T-helper 1 cell treated with Interleukin-12 subunit alpha and Interleukin-12 subunit beta and Interleukin-4 antibody, amounts not matched to agents 30 μg/mL and 1 μg/mL, for 36 hours (primary cell): ENCODE results near the gene OR5L2.
"Not testable (repeated sequence)": the region's sequence is repeated elsewhere in the genome, so short reads cannot be mapped to it uniquely, and the experiment has no call there.

Source experiments
- H3K27ac Mint-ChIP-seq: one replicate; pipeline ENCODE4 v1.8.0; 2021; ENCODE audit warnings: mild to moderate bottlenecking, mixed read lengths
- H3K27me3 Mint-ChIP-seq: one replicate; pipeline ENCODE4 v1.8.0; 2021; ENCODE audit warnings: low read depth, mixed read lengths
- H3K36me3 Mint-ChIP-seq: one replicate; pipeline ENCODE4 v1.8.0; 2021; ENCODE audit warnings: low read depth, mixed read lengths
- H3K4me1 Mint-ChIP-seq: one replicate; pipeline ENCODE4 v1.8.0; 2021; ENCODE audit warnings: low read depth, mixed read lengths
- H3K4me3 Mint-ChIP-seq: one replicate; pipeline ENCODE4 v1.8.0; 2021; ENCODE audit warnings: mild to moderate bottlenecking, moderate library complexity, mixed read lengths
- H3K9me3 Mint-ChIP-seq: one replicate; pipeline ENCODE4 v1.8.0; 2021; ENCODE audit warnings: mixed read lengths

OR5L2 gene

DNA sequence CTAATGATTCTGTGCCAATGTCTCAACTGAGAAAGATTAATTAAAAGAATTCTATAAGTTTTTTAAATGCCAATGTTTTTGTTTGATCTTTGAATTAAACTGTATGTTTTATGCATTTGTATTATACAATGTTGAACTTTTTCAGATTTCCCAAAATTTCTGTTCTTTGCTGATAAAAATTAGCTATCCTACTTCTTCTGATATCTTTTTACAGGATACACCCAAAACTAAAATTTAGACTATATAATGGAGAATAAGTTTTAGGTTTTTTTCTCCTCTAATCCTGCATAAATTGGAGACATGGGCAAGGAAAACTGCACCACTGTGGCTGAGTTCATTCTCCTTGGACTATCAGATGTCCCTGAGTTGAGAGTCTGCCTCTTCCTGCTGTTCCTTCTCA is at the start of gene OR5L2:
Gene OR5L2 (plus strand): TSS at position 301 of the 400 bp plus-strand sequence. CDS start 0 bp downstream, at position 301.
- no peaks in the 10 kb centered on the region for H3K27me3 Mint-ChIP-seq
- H3K4me3 Mint-ChIP-seq: no peak within 1 kb of the TSS
- H3K4me1 Mint-ChIP-seq: no peaks in the 10 kb centered on the region
- H3K9me3 Mint-ChIP-seq: peaks cover 10% of the 10 kb centered on the region
- no peaks in the 10 kb centered on the region for H3K36me3 Mint-ChIP-seq
- H3K27ac Mint-ChIP-seq: no peak within 1 kb of the TSS

DNA sequence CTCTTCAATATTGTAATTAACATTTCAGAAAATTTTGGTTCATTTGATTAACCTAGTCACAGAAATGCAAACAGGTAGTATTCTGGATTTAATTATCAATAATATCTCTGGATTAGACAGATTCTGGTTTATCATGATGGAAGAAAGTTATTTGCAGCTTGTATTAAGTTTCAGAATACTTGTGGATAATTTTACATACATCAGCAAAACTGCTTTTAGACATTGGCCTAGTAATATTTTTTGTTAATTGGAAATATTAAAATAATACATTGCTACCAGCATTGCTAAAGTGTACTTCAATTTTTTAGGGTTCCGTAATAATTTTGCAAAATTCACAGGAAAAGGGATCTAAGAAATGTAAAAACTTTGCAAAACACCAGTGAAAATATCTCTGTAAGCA is 35.4 kb upstream of the OR5L2 start:
- Mint-ChIP-seq H3K36me3 (no peaks in the 10 kb centered on the region), H3K27ac (no peak overlapping the region), H3K4me1 (no peaks in the 10 kb centered on the region), H3K27me3 (no peaks in the 10 kb centered on the region), H3K9me3 (peaks cover 26% of the 10 kb centered on the region), H3K4me3 (no peak overlapping the region)

DNA sequence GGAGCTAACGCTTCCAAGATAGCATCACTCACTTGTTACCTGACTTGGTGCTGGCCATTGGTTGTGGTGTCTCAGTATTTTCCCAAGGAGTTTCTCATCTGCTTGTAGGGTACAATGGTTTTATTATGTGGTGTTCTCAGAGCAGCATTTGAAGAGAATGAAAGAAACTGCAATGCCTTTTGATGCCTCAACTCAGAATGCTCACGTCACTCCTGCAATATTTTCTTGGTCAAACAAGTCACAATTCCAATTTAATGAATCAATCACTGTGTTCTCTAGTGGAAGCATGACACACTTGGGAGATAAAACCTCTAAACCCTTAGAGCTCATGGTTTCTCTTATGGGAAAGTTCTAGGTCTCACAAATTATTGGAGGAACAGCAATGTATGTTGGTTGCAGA is 33.7 kb upstream of the OR5L2 start:
- no peaks in the 10 kb centered on the region for H3K4me1 Mint-ChIP-seq
- no peak overlapping the region for H3K27ac Mint-ChIP-seq
- H3K36me3 Mint-ChIP-seq: no peaks in the 10 kb centered on the region
- H3K4me3 Mint-ChIP-seq: no peak overlapping the region
- H3K27me3 Mint-ChIP-seq: no peaks in the 10 kb centered on the region
- peaks cover 21% of the 10 kb centered on the region for H3K9me3 Mint-ChIP-seq

GRCh38 chr11:55795256-55795655 is 31.8 kb upstream of the OR5L2 start, which contains the start of gene OR5D14:
Gene OR5D14, plus strand, starts transcription at chr11:55795556. Its CDS starts 0 bp downstream, at chr11:55795556.
- no peaks in the 10 kb centered on the region for H3K4me1 Mint-ChIP-seq
- H3K36me3 Mint-ChIP-seq: no peaks in the 10 kb centered on the region
- H3K27ac Mint-ChIP-seq: no peak within 1 kb of the TSS
- H3K27me3 Mint-ChIP-seq: no peaks in the 10 kb centered on the region
- peaks cover 37% of the 10 kb centered on the region for H3K9me3 Mint-ChIP-seq
- no peak within 1 kb of the TSS for H3K4me3 Mint-ChIP-seq

DNA sequence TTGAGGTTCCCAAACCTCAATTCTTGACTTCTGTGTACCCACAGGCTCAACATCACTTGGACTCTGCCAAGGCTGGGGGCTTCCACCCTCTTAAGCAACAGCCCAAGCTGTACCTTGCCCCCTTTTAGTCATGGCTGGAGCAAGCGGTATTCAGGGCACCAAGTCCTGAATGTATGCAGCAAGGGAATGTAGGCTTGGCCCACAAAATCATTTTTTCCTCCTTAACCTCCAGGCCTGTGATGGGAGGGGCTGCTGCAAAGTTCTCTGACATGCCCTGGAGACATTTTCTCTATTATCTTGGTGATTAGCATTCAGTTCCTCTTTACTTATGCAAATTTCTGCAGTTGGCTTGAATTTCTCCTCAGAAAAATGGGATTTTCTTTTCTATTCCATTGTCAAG is 20.8 kb upstream of the OR5L2 start:
- Mint-ChIP-seq H3K4me1 (no peaks in the 10 kb centered on the region), H3K9me3 (peaks cover 52% of the 10 kb centered on the region), H3K27me3 (no peaks in the 10 kb centered on the region), H3K36me3 (no peaks in the 10 kb centered on the region), H3K27ac (no peak overlapping the region), H3K4me3 (no peak overlapping the region)

GRCh38 chr11:55811067-55811466 is 16.0 kb upstream of the OR5L2 start, which contains the start of gene OR5L1:
Gene OR5L1, plus strand, starts transcription at chr11:55811367. Its CDS starts 100 bp downstream, at chr11:55811467.
- H3K4me3 Mint-ChIP-seq: no peak within 1 kb of the TSS
- H3K9me3 Mint-ChIP-seq: peaks cover 42% of the 10 kb centered on the region
- H3K36me3 Mint-ChIP-seq: no peaks in the 10 kb centered on the region

DNA sequence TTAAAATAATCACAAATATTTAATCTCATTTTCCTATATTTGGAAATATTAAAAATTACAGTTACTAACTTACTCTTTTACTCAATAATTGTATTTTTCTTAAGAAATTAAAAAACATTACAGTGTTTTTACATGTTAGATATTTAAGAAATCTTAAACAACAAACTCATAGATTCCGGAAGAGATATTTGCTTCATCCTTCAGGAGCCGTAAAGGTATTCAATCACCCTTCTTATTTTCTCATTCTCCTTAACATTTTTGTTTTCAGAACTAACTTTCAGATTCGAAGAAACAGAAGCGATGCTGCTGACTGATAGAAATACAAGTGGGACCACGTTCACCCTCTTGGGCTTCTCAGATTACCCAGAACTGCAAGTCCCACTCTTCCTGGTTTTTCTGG is 7.7 kb upstream of the OR5L2 start, which contains the start of gene OR5D18:
Gene OR5D18 (plus strand): TSS at position 301 of the 400 bp plus-strand sequence. CDS start 0 bp downstream, at position 301.
- H3K27me3 Mint-ChIP-seq: no peaks in the 10 kb centered on the region
- no peak within 1 kb of the TSS for H3K4me3 Mint-ChIP-seq
- no peaks in the 10 kb centered on the region for H3K4me1 Mint-ChIP-seq
- no peaks in the 10 kb centered on the region for H3K36me3 Mint-ChIP-seq
- H3K9me3 Mint-ChIP-seq: peaks cover 37% of the 10 kb centered on the region
- H3K27ac Mint-ChIP-seq: no peak within 1 kb of the TSS

More at GRCh38 chr11:55811067-55811466, 16.0 kb upstream of the OR5L2 start, which contains the start of gene OR5L1:
- Mint-ChIP-seq H3K4me1 (no peaks in the 10 kb centered on the region), H3K27me3 (no peaks in the 10 kb centered on the region), H3K27ac (no peak within 1 kb of the TSS)

- Mint-ChIP-seq H3K27me3 (no peaks in the 10 kb centered on the region), H3K4me3 (no peak within 1 kb of the TSS), H3K4me1 (no peaks in the 10 kb centered on the region)
These were observed 11.4 kb downstream of the OR5L2 start, which contains the start of gene OR5D16 for GRCh38 chr11:55838452-55838851. Gene OR5D16, plus strand, starts transcription at chr11:55838752. Its CDS starts 0 bp downstream, at chr11:55838752.

GRCh38 chr11:55847453-55847852 is 20.4 kb downstream of the OR5L2 start:
- H3K27ac Mint-ChIP-seq: no peak overlapping the region
- no peak overlapping the region for H3K4me3 Mint-ChIP-seq
- no peaks in the 10 kb centered on the region for H3K36me3 Mint-ChIP-seq
- H3K4me1 Mint-ChIP-seq: no peaks in the 10 kb centered on the region
- peaks cover 21% of the 10 kb centered on the region for H3K9me3 Mint-ChIP-seq
- no peaks in the 10 kb centered on the region for H3K27me3 Mint-ChIP-seq

More at GRCh38 chr11:55838452-55838851, 11.4 kb downstream of the OR5L2 start, which contains the start of gene OR5D16:
- H3K27ac Mint-ChIP-seq: no peak within 1 kb of the TSS
- peaks cover 15% of the 10 kb centered on the region for H3K9me3 Mint-ChIP-seq
- H3K36me3 Mint-ChIP-seq: no peaks in the 10 kb centered on the region

DNA sequence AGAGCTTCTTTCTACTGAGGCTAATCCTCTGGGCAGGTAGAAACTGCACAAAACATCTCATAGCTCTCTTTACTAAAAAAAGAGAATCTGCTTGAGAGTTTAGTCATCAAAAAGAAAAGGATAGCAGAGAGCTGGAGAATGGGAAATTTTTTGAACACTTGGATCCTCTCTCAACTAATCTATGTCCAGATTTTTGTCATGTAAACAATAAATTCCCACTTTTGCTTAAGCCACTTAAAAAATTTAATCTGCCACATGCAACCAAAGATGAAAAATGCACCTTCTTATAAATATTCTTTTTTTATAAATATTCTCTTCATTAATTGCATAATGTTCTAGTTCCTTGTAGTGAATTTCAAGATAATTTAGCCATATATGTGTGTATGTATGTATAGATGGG is 22.0 kb downstream of the OR5L2 start:
- H3K4me1 Mint-ChIP-seq: no peaks in the 10 kb centered on the region
- H3K27me3 Mint-ChIP-seq: no peaks in the 10 kb centered on the region
- no peak overlapping the region for H3K27ac Mint-ChIP-seq
- H3K4me3 Mint-ChIP-seq: no peak overlapping the region
- no peaks in the 10 kb centered on the region for H3K36me3 Mint-ChIP-seq
- H3K9me3 Mint-ChIP-seq: peaks cover 21% of the 10 kb centered on the region

DNA sequence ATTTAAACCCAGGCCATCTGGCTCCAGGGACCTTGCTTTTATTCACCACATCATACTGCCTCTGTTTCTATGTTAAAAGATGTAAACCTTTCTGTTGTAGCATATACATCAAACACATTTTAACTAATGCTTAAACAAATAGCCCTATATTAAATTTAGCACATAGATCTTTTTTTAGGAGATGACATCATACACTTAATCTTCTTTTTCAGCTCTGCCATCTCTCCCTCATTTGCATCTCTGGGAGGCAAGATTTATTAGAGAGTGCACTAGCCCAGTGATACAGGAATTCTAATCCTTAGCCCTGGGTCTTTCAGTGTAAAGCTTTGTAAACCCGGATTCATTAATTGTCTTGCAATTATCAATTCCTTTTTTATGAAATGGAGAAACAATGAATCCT is 25.1 kb downstream of the OR5L2 start:
- no peak overlapping the region for H3K4me3 Mint-ChIP-seq
- no peaks in the 10 kb centered on the region for H3K27me3 Mint-ChIP-seq
- H3K4me1 Mint-ChIP-seq: no peaks in the 10 kb centered on the region
- H3K36me3 Mint-ChIP-seq: no peaks in the 10 kb centered on the region
- no peak overlapping the region for H3K27ac Mint-ChIP-seq
- peaks cover 8% of the 10 kb centered on the region for H3K9me3 Mint-ChIP-seq

DNA sequence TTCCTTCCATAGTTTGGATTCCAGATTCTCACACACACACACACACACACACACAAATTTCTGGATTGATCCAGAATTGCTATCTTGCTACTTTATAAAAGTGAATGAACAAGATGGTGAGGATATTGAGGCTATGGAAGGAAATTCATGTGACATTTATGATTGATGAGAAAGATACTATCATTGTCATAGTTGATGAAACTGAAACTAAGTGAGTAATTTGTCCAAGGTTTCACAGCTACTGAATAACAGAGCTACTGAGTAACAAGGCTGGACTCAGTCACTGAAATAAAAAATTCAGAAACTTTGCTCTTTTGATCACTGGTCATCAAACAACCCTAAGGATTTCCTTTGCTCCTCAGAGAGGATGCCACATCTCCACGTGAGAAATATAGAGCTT is 27.7 kb downstream of the OR5L2 start:
- no peak overlapping the region for H3K4me3 Mint-ChIP-seq
- H3K36me3 Mint-ChIP-seq: no peaks in the 10 kb centered on the region

DNA sequence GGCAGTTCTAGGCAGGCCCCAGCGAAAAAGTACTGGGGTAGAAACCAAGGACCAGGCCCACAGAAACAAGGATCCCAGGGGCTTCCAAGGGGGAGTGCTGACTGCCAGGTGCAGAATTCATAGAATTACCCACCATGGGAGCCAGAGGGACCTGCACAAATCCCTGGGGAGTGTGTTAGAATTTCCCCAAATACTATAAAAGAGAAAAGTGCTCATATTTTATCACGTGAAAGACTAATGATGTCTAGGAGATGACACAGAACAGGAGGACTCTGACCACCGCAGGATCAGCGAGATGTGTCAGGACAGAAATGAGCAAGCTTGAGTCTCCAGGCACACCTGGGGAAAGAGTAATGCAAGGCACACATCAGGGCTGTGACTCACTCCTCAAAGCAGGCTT is 40.3 kb downstream of the OR5L2 start:
- not testable (repeated sequence) for H3K4me1 Mint-ChIP-seq

More for the DNA sequence above, 27.7 kb downstream of the OR5L2 start:
- Mint-ChIP-seq H3K27ac (no peak overlapping the region), H3K27me3 (no peaks in the 10 kb centered on the region), H3K4me1 (no peaks in the 10 kb centered on the region), H3K9me3 (peaks cover 14% of the 10 kb centered on the region)

DNA sequence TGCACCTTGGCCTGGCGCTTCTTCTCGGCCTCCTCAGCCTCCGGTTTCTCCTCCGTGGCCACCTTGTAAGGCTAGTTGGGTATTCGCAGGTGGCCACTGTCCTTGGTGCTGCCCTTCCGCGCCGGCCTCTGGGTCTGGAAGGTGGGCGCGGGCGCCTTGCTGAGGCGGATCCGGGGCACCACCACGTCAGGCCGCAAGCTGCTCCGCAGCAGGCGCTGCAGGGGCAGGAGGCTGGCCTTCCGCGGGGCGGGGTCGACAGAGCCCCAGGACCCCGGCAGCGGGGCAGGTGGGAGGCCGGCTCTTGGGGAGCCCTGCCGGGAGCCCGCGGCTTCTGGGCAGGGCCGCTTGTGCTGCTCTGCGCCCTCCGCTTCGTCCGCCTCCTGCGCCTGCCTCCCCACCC is 45.7 kb downstream of the OR5L2 start:
- not testable (repeated sequence) for H3K4me3 Mint-ChIP-seq, H3K27me3 Mint-ChIP-seq, H3K36me3 Mint-ChIP-seq, H3K27ac Mint-ChIP-seq, H3K4me1 Mint-ChIP-seq
- H3K9me3 Mint-ChIP-seq: peaks cover 18% of the 10 kb centered on the region

More for the DNA sequence above, 40.3 kb downstream of the OR5L2 start:
- not testable (repeated sequence) for H3K27ac Mint-ChIP-seq, H3K4me3 Mint-ChIP-seq, H3K36me3 Mint-ChIP-seq, H3K27me3 Mint-ChIP-seq
- peaks cover 19% of the 10 kb centered on the region for H3K9me3 Mint-ChIP-seq

DNA sequence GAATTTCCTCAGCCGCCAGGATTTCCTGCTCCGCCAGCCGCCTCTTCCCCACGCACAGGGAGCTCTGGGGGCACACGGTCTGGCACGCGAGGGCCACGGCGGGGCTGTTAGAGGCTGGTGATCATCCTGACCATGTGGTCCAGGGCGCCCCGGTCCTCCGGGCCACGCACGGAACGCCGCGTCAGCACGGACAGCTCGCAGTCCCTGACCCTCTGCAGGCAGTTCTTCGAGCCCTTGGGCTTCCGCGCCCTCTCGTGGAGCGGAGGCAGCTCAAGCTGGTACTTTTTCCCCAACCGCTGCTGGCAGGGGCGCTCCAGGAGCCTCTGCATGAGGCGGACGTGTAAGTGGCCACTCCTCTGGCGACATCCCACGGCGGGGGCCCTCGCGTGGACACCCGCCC is 46.1 kb downstream of the OR5L2 start:
- H3K4me3 Mint-ChIP-seq, H3K27ac Mint-ChIP-seq, H3K4me1 Mint-ChIP-seq, H3K36me3 Mint-ChIP-seq, H3K27me3 Mint-ChIP-seq: not testable (repeated sequence)
- peaks cover 21% of the 10 kb centered on the region for H3K9me3 Mint-ChIP-seq
